ENCODE data around the gene CORO2B. TPM values are rescaled to one million over a fixed set of nuclear protein-coding genes. Genes with fewer than 3 reads are reported as not detected.

Gene CORO2B
- total RNA-seq, 1 experiment from 2014 or later = 15.9 TPM

DNA sequence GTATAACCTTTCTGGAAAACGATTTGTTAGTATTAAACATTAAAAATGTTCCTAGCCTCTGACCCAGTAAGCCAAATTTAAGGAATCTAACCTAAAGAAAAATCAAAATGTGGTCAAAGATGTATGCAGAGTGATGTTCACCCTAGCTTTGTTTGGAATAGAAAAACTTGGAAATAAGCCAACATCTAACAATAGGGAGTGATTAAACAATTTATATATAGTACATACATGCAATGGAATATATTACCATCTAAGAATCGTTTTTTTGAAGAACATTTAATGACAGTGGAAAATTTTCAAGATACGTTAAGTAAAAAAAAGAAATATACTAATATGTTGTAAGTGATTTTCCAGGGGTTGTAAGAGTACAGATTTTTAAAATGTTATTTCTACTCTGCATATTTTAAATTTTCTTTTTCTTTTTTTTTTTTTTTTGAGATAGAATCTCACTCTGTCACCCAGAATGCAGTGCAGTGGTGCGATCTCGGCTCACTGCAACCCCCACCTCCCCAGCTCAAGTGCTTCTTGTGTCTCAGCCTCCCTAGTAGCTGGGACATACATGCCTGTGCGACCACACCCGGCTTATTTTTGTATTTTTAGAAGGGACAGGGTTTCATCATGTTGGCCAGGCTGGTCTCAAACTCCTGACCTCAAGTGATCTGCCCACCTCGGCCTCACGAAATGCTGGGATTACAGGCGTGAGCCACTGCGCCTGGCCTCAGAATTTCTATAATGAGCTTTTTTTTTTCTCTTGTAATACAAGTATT is 187.0 kb downstream of the CORO2B start:
- DNase-seq (ENCODE audit: low read depth) = no peak

DNA sequence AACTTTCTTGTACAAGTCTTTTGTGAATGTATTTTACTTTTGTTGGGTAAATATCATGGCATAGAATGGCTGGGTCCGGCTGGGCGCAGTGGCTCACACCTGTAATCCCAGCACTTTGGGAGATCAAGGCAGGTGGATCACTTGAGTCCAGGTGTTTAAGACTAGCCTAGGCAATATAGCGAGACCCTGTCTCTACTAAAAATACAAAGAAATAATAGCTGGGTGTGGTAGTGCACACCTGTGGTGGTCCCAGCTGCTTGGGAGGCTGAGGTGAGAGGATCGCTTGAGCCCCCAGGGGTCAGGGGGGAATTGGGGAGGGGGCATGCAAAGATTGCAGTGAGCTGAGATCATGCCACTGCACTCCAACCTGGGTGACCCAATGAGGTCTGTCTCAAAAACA is 189.0 kb downstream of the CORO2B start:
- DNase-seq (ENCODE audit: low read depth) = no peak

DNA sequence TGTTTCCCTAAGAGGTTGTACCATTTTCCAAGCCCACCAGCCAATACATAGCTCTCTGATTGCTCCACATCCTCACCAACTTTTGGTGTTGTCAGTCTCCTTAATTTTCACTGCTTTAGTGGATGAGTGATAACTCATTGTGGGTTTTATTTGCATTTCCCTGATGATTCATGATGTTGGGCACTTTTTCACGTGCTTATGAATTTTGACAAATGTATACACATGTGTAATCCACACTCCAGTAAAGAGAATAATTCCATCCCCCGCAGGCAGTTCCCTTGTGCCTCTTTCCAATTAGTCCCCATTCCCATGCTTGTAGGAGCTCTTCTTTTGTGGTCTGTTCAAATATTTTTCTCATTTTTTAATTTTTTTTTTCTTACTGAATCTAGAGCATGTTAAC is 189.5 kb downstream of the CORO2B start:
- peak; percentile 76 for DNase-seq (ENCODE audit: low read depth)

DNA sequence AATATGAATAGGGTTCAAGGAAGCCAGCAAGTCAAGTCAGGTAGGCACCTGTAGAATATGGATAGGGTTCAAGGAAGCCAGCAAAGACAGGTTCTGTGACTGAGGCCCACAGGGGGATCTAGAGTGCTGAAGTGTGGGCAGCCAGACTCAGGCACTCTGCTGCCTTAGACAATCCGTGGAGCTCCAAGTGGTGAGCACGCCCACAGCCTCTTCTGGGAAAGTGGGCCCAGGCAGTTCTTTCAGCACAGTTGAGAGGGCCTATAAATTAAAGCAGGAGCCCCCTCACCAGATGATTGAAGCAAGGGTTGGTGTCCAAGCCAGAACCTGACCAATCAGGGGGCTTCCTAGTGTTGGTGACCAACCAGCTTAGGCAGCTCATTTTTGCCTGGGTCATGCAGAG is 190.9 kb downstream of the CORO2B start:
- no peak for DNase-seq (ENCODE audit: low read depth)

DNA sequence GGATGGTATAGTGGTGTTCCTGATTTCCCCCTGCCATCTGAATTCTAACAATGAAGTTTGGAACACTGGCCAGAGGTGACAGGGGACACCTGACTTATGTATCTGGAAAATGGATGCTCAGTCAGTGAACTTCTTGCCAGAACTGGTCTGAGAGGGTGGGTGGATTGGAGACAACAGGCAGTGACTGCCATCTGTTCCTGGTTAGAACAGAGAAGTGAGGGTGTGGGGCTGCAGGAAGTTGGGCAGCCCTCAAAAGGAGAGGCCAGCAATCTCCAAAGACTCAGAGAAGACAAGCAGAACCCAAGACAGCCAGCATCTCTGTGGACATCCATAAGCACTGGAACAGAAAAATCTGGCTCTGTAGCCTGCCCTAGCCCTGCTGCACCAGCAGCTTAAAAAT is 191.4 kb downstream of the CORO2B start:
- DNase-seq (ENCODE audit: low read depth) = no peak

DNA sequence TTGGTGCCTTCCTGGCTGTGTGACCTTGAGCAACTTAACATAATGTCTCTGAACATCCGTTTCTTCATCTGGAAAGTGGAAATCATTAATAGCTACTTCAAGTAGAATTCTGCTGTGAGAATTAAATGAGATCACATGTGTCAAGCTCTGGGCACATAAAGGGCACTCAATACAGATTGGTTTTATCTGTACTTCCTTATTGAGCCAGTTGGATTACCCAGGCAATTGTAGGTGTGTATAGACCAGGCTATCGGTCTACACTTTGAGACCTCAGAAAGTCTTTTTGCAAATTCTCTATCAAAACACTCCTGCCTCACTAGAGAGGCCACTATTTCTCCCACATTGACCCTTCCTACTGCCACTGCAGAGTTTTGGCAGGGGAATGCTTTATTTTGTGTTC is 194.2 kb downstream of the CORO2B start:
- DNase-seq (ENCODE audit: low read depth) = no peak

DNA sequence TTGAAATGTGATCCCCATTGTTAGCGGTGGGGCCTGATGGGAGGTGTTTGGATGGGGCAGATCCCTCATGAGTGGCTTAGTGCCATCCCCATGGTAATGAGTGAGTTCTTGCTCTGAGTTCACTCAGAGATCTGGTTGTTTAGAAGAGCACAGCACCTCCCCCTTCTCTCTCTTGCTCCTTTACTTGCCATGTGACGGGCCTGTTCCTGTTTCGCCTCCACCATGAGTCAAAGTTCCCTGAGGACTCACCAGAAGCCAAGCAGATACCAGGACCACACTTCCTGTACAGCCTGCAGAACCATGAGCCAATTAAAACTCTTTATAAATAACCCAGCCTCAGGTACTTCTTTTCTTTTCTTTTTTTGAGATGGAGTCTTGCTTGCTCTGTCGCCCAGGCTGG is 195.3 kb downstream of the CORO2B start:
- DNase-seq (ENCODE audit: low read depth) = no peak

DNA sequence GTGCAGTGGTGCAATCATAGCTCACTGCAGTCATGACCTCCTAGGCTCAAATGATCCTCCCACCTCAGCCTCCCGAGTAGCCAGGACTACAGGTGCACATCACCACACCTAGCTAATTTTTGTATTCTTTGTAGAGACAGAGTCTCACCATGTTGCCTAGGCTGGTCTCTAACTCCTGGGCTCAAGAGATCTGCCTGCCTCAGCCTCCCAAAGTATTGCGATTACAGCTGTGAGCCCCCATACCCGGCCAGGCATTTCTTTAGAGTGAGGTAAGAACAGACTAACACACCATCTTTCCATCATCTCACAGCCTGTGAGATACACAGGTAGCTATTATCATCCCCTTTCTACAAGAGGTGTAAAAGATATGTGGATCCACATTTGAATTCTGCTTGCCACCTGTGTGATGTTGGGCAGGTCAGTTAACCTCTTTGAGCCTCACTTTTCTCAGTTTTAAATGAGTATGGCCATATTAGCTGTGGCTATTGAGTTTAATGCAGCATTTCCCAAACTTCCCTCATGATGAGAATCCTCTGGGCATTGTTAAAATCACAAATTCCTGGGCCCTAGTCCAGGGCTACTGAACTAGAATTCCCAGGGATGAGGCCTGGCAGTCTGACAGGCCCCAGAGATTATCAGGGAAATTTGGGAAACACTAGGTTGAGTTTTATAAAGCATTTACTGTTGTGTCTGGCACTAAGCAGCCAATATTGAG is 195.9 kb downstream of the CORO2B start:
- no peak for DNase-seq (ENCODE audit: low read depth)

DNA sequence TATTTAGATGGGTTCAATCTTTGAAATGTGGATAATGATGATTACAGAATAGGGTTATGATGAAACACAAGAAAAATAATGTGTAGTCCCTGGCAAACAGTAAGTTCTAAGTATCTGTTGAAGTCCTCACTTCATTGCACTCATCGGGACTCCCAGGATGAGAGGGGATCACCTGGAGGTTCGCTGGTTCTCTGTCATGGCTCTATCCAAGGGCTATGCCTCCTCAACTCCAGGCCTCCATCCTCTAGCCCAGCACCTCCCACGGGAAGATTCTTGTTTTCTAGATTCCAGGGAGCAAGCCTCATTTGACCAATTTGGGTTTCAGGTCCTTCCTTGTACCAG is 196.4 kb downstream of the CORO2B start:
- DNase-seq (ENCODE audit: low read depth) = no peak

DNA sequence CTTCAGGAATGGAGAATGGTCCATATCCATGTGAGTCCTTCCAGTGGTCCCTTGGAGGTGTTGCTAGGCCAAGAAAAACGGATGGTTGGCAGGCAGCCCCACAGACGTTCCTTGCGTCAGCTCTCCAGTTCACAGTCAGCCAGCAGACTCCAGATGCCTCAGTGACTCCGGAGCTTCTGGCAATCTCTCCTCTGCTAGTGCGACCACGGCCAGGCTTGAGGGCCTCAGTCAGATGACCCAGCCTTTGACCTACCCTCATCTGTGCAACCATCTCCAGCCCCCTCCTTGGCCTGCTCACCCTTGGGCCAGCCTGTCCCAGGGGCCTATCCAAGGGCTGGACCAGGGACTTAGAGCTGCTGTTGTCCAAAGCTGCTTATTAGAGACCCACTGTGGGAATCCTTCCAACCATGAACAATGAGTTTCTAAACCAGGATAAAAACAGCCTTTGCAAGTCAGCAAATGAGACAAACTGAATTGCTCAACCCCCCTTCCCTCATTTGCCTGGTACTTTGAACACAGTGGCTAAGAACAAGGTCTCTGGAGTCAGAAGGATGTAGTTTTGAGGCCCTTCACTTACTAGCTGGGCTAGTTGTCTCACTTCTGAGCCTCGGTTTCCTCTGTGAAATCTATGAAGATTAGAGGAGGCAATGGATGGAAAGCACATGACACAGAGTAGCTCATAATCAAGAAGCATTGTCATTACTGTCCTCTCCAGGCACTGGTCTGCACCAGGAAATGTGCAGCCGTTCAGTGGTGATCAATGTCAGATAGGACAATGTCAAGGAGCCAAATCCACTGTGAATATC is 197.1 kb downstream of the CORO2B start:
- DNase-seq (ENCODE audit: low read depth) = no peak

DNA sequence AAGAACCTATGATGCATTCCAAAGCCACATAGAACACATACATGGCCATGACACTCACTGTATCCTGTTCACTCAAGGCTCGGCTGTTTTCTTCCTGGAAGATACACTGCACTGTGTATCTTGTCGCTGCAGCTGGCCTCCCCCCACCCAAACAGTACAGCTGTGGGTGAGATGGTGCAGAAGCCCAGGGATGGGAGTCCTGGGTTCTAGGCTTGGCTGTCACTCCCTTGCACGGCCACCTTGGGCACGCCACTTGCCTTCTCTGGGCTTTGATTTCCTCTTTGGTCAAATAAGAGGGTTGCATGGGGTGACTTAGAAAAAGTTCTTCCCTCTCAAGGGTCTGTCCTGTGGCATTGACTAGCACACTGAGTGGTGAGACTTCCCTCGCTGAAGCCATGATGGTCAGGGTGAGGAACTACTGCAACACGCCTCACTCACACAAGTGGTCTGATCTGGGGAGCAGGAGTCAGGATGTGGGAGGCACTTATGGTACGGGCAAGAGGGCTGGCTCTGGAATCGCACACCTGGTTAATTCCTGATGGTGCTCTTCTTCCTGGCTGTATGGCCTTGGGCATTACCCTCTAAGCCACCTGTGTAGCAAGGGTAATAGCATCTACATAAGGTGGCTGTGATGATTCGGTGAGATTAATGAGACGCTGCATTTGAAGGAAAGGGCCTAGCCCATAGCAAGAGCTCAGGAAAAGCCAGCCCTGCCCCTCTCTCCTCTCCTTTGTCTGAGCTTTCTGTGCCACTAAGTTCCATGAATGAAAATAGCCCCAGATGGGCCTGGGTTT is 197.9 kb downstream of the CORO2B start:
- no peak for DNase-seq (ENCODE audit: low read depth)

Other genes with a start within 250 kb of the CORO2B start
- 0.77 and 2.1 TPM in 2 replicates for gene ITGA11, start 146.8 kb upstream of the CORO2B start, total RNA-seq (2014; rRNA removed; shearing (Covaris generic))
- 80.0 and 120 TPM in 2 replicates for gene ANP32A, start 241.9 kb downstream of the CORO2B start, total RNA-seq (2014; rRNA removed; shearing (Covaris generic))

Measured in HT1080 (cell line).